CD4-positive, alpha-beta memory T cell (primary cell): ENCODE measurements around the gene KCNAB2. TPM values are rescaled to one million over a fixed set of nuclear protein-coding genes. Genes with fewer than 3 reads are reported as not detected.
A peak's percentile ranks its signal among the peaks of the same experiment; 100 is the strongest.

ENCODE experiments used
- CTCF ChIA-PET: fragments of 350-600 bp; sonication (Branson Sonifier 250); formaldehyde crosslinking; loops from one replicate; lab custom pipeline; 2021; ENCODE audit warnings: inconsistent platforms; ENCODE audit not compliant: partially characterized antibody; lab: Charles Lee
- POLR2A ChIA-PET: fragments of 350-600 bp; sonication (Branson Sonifier 250); formaldehyde crosslinking; loops from one replicate; lab custom pipeline; 2021; ENCODE audit not compliant: partially characterized antibody; lab: Charles Lee
- DNase-seq, 5 donors: peaks; one replicate each; pipeline versions ENCODE4 v3.0.0 to v3.0.0-alpha.2; 2020 to 2022; ENCODE audit warnings: mixed read lengths in 1 of 5
- H3K27ac ChIP-seq: one replicate; pipeline ENCODE4 v1.7.0; 2013; ENCODE audit warnings: low read depth, low read length
- H3K27me3 ChIP-seq: 2 replicates; pipeline ENCODE4 v1.7.0; 2013; ENCODE audit warnings: mild to moderate bottlenecking, low read length, moderate library complexity; ENCODE audit not compliant: insufficient read depth
- H3K36me3 ChIP-seq: 2 replicates; pipeline ENCODE4 v1.7.0; 2013; ENCODE audit warnings: mild to moderate bottlenecking, low read length, moderate library complexity; ENCODE audit not compliant: insufficient read depth
- H3K4me1 ChIP-seq: 2 replicates; pipeline ENCODE4 v1.7.0; 2013; ENCODE audit warnings: mild to moderate bottlenecking, low read length, moderate library complexity; ENCODE audit not compliant: insufficient read depth
- H3K4me3 ChIP-seq, 2 donors: one replicate each; pipeline ENCODE4 v1.7.0; 2013; ENCODE audit warnings: low read length in 2 of 2, mild to moderate bottlenecking in 1 of 2
- H3K9me3 ChIP-seq, 2 donors: one replicate each; pipeline ENCODE4 v1.7.0; 2013; ENCODE audit warnings: low read length in 2 of 2, control low read depth in 1 of 2; ENCODE audit not compliant: control insufficient read depth in 1 of 2
- H3K27ac Mint-ChIP-seq, 7 donors: one replicate each; pipeline ENCODE4 v1.8.0; 2020 to 2021; ENCODE audit warnings: mixed read lengths in 7 of 7, mild to moderate bottlenecking in 6 of 7, inconsistent platforms in 3 of 7, moderate library complexity in 3 of 7
- H3K27me3 Mint-ChIP-seq, 2 donors: one replicate each; pipeline ENCODE4 v1.8.0; 2020 to 2021; ENCODE audit warnings: mixed read lengths in 2 of 2
- H3K36me3 Mint-ChIP-seq, 2 donors: one replicate each; pipeline ENCODE4 v1.8.0; 2020 to 2021; ENCODE audit warnings: mixed read lengths in 2 of 2, inconsistent platforms in 1 of 2, mild to moderate bottlenecking in 1 of 2
- H3K4me1 Mint-ChIP-seq, 4 donors: one replicate each; pipeline ENCODE4 v1.8.0; 2020 to 2021; ENCODE audit warnings: mixed read lengths in 4 of 4, mild to moderate bottlenecking in 1 of 4
- H3K4me3 Mint-ChIP-seq, 8 donors: one replicate each; pipeline ENCODE4 v1.8.0; 2020 to 2021; ENCODE audit warnings: mixed read lengths in 8 of 8, mild to moderate bottlenecking in 7 of 8, moderate library complexity in 6 of 8, inconsistent platforms in 3 of 8
- H3K9me3 Mint-ChIP-seq, 8 donors: one replicate each; pipeline ENCODE4 v1.8.0; 2020 to 2021; ENCODE audit warnings: mixed read lengths in 8 of 8, mild to moderate bottlenecking in 5 of 8, inconsistent platforms in 3 of 8, moderate library complexity in 1 of 8
- intact Hi-C: fragments of 100-400 bp; cut with micrococcal nuclease; formaldehyde crosslinking; loops from one replicate; pipeline ENCODE4 v1.15.1; 2023
- polyA plus RNA-seq, 2 donors: library from polyadenylated mRNA; unstranded; fragments of 300-500 nt; fragmentation: Illumina TruSeq; gene quantifications; one replicate each; pipeline ENCODE4 v1.2.3, GENCODE V29; 2021
- total RNA-seq, 2 experiments: library from RNA; stranded (reverse); gene quantifications; one replicate each; pipeline ENCODE4 v1.2.3, GENCODE V29; 2021

Gene KCNAB2
- total and polyA plus RNA-seq, 4 experiments from 2014 or later, result 20.9 to 197 (median 121) TPM

DNA sequence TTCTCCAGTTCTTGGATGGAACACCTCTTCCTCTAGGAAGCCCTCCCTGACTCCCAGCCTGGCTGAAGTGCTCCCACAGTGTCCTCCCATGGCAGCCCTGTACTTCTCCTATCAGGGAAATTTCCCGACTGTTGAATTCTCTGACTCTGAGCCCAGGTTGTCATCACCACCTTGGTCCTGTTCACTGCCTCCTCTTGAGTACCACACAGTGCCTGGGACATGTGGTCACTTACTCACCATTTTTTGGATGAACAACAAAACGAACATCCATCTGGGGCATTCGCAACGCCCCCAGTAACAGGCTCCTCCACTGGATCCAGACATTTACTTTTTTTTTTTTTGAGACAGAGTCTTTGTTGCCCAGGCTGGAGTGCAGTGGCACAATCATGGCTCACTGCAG is 97.0 kb downstream of the KCNAB2 start:
- Mint-ChIP-seq H3K4me3 (no peak overlapping the region), H3K27ac (peak overlapping the region in 1 of 7 donors; percentile 32), H3K4me1 (no peaks in the 10 kb centered on the region), H3K36me3 (no peaks in the 10 kb centered on the region), H3K27me3 (peaks cover 0 to 2% of the 10 kb centered on the region in 2 donors), H3K9me3 (no peaks in the 10 kb centered on the region)
- Histone ChIP-seq H3K9me3 (no peaks in the 10 kb centered on the region), H3K27ac (no peak overlapping the region), H3K4me3 (no peak overlapping the region), H3K4me1 (no peaks in the 10 kb centered on the region), H3K36me3 (no peaks in the 10 kb centered on the region), H3K27me3 (no peaks in the 10 kb centered on the region)
- ChIA-PET POLR2A (no interaction called here), CTCF (interaction anchor here (0.7 kb wide), 1 partner anchor 24 kb away, joined by 3 read pairs; no protein-coding TSS in a partner anchor)
- intact Hi-C loops, result no loop called here
- DNase-seq, result no peak

DNA sequence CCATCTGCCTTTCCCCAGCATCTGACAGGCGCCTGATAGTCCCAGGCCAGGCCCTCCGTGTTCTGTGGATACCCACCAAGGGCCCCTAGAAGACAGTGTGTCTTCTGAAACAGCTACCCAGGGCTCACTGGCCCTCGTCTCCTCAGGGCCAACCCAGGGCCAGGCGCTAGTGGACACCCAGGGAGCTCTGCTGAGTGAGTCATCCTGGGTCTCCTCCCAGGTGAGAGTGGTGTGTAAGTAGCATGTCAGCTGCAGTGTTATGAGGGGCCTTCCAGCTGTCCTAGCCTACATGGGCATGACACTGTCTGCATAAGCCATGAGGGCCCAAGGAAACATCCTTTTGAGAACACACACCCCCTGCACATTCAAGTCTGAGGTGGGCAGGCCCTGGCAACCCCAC is 97.7 kb downstream of the KCNAB2 start:
- Histone ChIP-seq H3K27me3 (no peaks in the 10 kb centered on the region), H3K4me1 (peaks cover 4% of the 10 kb centered on the region), H3K4me3 (no peak overlapping the region), H3K27ac (no peak overlapping the region), H3K36me3 (no peaks in the 10 kb centered on the region), H3K9me3 (no peaks in the 10 kb centered on the region)
- H3K36me3 Mint-ChIP-seq, result no peaks in the 10 kb centered on the region
- CTCF ChIA-PET, result interaction anchor here (0.7 kb wide), 1 partner anchor 23 kb away, joined by 3 read pairs; no protein-coding TSS in a partner anchor
- H3K27ac Mint-ChIP-seq, result no peak overlapping the region
- H3K27me3 Mint-ChIP-seq, result peaks cover 0 to 8% of the 10 kb centered on the region in 2 donors
- no peaks in the 10 kb centered on the region for H3K9me3 Mint-ChIP-seq
- intact Hi-C loops, result no loop called here
- no peak for DNase-seq
- POLR2A ChIA-PET, result no interaction called here
- H3K4me1 Mint-ChIP-seq, result peaks cover 2 to 7% (median 3%) of the 10 kb centered on the region in 4 donors
- H3K4me3 Mint-ChIP-seq, result no peak overlapping the region

- Histone ChIP-seq H3K9me3 (no peaks in the 10 kb centered on the region), H3K4me1 (peaks cover 10% of the 10 kb centered on the region), H3K36me3 (no peaks in the 10 kb centered on the region), H3K27ac (no peak overlapping the region), H3K4me3 (no peak overlapping the region), H3K27me3 (no peaks in the 10 kb centered on the region)
- POLR2A ChIA-PET, result no interaction called here
- peaks cover 3 to 9% (median 5%) of the 10 kb centered on the region in 4 donors for H3K4me1 Mint-ChIP-seq
- DNase-seq, result no peak
- no peaks in the 10 kb centered on the region for H3K9me3 Mint-ChIP-seq
- H3K27me3 Mint-ChIP-seq, result peaks cover 0 to 7% of the 10 kb centered on the region in 2 donors
- intact Hi-C loops, result no loop called here
- no peak overlapping the region for H3K4me3 Mint-ChIP-seq
- CTCF ChIA-PET, result no interaction called here
- no peaks in the 10 kb centered on the region for H3K36me3 Mint-ChIP-seq
- H3K27ac Mint-ChIP-seq, result peak overlapping the region in 1 of 7 donors; percentile 25
Measured at GRCh38 chr1:6144175-6144574, 98.5 kb downstream of the KCNAB2 start.

GRCh38 chr1:6144647-6145395 is 99.1 kb downstream of the KCNAB2 start:
- Histone ChIP-seq H3K27me3 (no peaks in the 10 kb centered on the region), H3K4me1 (peaks cover 10% of the 10 kb centered on the region), H3K9me3 (no peaks in the 10 kb centered on the region), H3K4me3 (no peak overlapping the region), H3K27ac (no peak overlapping the region), H3K36me3 (no peaks in the 10 kb centered on the region)
- CTCF ChIA-PET, result no interaction called here
- no peaks in the 10 kb centered on the region for H3K9me3 Mint-ChIP-seq
- H3K27me3 Mint-ChIP-seq, result peaks cover 0 to 7% of the 10 kb centered on the region in 2 donors
- POLR2A ChIA-PET, result no interaction called here
- no peak overlapping the region for H3K4me3 Mint-ChIP-seq
- H3K4me1 Mint-ChIP-seq, result peaks cover 3 to 9% (median 5%) of the 10 kb centered on the region in 4 donors
- DNase-seq, result no peak
- intact Hi-C loops, result no loop called here
- no peaks in the 10 kb centered on the region for H3K36me3 Mint-ChIP-seq
- H3K27ac Mint-ChIP-seq, result no peak overlapping the region

- Histone ChIP-seq H3K4me3 (no peak overlapping the region), H3K27ac (no peak overlapping the region), H3K4me1 (peaks cover 10% of the 10 kb centered on the region), H3K36me3 (no peaks in the 10 kb centered on the region), H3K9me3 (no peaks in the 10 kb centered on the region), H3K27me3 (no peaks in the 10 kb centered on the region)
- Mint-ChIP-seq H3K4me3 (no peak overlapping the region), H3K27me3 (peaks cover 0 to 7% of the 10 kb centered on the region in 2 donors), H3K27ac (no peak overlapping the region), H3K4me1 (peaks cover 3 to 9% (median 5%) of the 10 kb centered on the region in 4 donors), H3K9me3 (no peaks in the 10 kb centered on the region), H3K36me3 (no peaks in the 10 kb centered on the region)
- CTCF ChIA-PET, result no interaction called here
- intact Hi-C loops, result no loop called here
- POLR2A ChIA-PET, result no interaction called here
- DNase-seq, result no peak
Measured at GRCh38 chr1:6145396-6145750, 99.7 kb downstream of the KCNAB2 start.

DNA sequence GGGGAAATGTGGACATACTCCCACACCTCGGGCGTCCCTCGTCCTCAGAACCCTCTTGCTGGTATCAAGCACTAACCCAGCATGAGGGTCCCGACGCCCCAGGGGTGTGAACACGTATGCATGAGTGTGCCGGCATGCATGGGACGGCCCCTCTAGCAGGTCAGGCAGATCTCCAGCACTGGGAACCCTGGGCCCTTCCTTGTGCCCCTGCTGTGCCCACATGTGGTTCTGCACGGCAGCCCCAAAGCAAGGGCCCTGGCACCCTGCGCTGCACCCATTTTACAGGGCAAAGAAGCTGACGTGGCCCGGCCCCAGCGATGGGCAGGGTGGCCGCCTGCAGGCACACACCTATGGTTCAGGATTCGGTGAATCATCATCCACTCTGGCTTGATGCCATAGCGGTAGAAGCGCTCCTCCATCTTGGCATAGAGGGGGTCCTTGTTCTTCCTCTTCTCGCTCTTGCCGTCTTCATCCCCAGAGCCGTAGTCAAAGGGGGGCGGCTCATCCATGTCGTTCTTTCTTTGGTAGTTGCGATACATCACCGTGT is 100.2 kb downstream of the KCNAB2 start:
- Mint-ChIP-seq H3K4me1 (peaks cover 3 to 9% (median 5%) of the 10 kb centered on the region in 4 donors), H3K27ac (no peak overlapping the region), H3K36me3 (no peaks in the 10 kb centered on the region), H3K27me3 (peaks cover 0 to 7% of the 10 kb centered on the region in 2 donors), H3K9me3 (no peaks in the 10 kb centered on the region), H3K4me3 (no peak overlapping the region)
- Histone ChIP-seq H3K4me3 (no peak overlapping the region), H3K9me3 (no peaks in the 10 kb centered on the region), H3K36me3 (no peaks in the 10 kb centered on the region), H3K27me3 (no peaks in the 10 kb centered on the region), H3K4me1 (peaks cover 10% of the 10 kb centered on the region), H3K27ac (no peak overlapping the region)
- intact Hi-C loops, result no loop called here
- CTCF ChIA-PET, result no interaction called here
- POLR2A ChIA-PET, result no interaction called here
- no peak for DNase-seq

DNA sequence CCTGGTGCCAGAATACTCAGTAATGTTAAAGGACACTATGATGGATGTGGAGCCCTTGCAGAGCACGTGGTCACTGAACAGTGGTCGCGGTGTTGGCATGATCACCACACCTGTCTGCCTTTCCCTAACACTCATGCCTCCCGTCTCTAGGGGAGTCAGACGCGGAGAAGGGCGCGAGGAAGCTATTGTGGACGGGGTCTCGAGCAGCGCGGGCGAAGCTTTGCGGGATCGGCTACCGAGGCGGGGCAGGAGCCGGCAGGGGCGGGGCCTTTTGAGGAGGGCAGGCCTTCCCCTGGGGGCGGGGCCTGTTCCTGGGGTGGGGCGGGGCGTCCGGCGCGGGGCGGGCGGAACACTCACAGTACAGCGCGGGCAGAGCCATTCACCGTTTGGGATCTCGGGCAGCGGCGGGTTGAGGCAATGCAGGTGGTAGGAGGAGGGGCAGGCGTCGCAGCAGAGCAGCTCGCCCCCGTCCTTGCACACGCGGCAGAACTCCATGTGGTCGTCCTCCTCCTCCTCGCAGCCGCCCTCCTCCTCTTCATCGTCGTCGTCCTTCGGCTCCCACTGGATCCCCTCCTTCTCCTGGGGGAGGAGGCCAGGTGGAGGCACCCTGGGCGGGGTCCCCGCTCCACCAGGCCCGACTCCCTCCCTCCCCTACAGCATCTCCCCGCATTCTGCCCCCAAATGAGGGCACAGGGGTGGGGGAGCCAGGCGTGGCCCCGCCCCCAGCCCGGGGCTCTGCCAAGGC is 103.0 kb downstream of the KCNAB2 start:
- no peak overlapping the region for H3K27ac ChIP-seq
- Mint-ChIP-seq H3K27me3 (peaks cover 2 to 9% of the 10 kb centered on the region in 2 donors), H3K4me3 (peak overlapping the region; percentile 64 to 82 (median 77)), H3K27ac (peak overlapping the region in 1 of 7 donors; percentile 61), H3K36me3 (peaks cover 0 to 1% of the 10 kb centered on the region in 2 donors), H3K9me3 (no peaks in the 10 kb centered on the region), H3K4me1 (peaks cover 3 to 14% (median 5%) of the 10 kb centered on the region in 4 donors)
- H3K4me1 ChIP-seq, result peaks cover 10% of the 10 kb centered on the region
- peak; percentile 41 to 61 (median 47) for DNase-seq
- intact Hi-C loops, result no loop called here
- CTCF ChIA-PET, result no interaction called here
- peak overlapping the region in 1 of 2 donors; percentile 41 for H3K4me3 ChIP-seq
- no peaks in the 10 kb centered on the region for H3K27me3 ChIP-seq
- POLR2A ChIA-PET, result no interaction called here
- H3K36me3 ChIP-seq, result no peaks in the 10 kb centered on the region
- no peaks in the 10 kb centered on the region for H3K9me3 ChIP-seq
